GM21619 (cell line): Measurements from ENCODE around the gene STRAP.

ENCODE experiments used
- ATAC-seq: cut with Tn5 transposase; IDR thresholded peaks from one replicate; pipeline ENCODE4 v1.9.1; 2021; ENCODE audit not compliant: unreplicated experiment

The STRAP gene, protein sequence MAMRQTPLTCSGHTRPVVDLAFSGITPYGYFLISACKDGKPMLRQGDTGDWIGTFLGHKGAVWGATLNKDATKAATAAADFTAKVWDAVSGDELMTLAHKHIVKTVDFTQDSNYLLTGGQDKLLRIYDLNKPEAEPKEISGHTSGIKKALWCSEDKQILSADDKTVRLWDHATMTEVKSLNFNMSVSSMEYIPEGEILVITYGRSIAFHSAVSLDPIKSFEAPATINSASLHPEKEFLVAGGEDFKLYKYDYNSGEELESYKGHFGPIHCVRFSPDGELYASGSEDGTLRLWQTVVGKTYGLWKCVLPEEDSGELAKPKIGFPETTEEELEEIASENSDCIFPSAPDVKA

DNA sequence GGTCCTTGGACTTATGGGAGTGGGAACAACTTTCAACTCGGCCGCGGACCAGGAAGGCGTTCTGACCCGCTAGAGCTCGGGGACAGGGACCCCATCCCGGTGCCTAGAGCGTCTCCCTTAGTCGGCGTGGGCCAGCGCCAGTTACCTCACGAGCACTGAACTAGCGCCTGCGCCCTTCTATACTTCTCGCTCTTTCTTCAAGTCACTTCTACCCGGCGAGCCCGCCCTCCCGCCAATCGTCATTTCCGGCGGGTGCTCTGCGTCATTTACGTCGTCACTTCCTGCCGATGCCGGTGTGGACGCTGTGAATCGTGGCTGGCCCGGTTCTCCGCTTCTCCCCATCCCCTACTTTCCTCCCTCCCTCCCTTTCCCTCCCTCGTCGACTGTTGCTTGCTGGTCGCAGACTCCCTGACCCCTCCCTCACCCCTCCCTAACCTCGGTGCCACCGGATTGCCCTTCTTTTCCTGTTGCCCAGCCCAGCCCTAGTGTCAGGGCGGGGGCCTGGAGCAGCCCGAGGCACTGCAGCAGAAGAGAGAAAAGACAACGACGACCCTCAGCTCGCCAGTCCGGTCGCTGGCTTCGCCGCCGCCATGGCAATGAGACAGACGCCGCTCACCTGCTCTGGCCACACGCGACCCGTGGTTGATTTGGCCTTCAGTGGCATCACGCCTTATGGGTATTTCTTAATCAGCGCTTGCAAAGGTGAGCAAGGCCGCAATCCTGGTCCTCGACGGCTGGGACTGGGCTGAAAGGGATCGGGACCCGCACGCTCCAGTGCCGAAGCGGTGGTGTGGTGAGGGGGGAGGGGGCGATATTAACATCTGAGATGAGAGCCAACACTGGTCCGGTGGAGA is at the start of gene STRAP:
Gene STRAP, plus strand, starts transcription at position 270 of the 854 bp plus-strand sequence. Its CDS starts 321 bp downstream, at position 591.
- peak; percentile 98 for ATAC-seq

DNA sequence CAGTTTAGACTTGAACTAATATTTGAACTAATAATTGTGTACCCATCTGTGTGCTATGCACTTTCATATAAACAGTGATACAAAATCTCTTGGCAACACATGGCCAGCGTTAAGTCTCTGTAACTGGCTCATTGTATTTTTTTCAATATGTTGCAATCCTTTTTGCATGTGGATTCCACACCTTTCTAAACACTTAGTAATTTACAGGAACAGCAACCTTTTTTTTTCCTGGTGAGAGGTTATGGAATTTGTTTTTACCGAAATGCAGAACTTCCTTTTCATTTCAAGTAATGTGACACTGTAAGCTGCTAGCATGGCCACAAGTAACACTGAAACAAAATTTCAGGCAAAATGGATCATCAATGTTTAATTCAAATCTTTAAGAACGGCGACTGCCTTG is 47.6 kb upstream of the STRAP start:
- no peak for ATAC-seq

DNA sequence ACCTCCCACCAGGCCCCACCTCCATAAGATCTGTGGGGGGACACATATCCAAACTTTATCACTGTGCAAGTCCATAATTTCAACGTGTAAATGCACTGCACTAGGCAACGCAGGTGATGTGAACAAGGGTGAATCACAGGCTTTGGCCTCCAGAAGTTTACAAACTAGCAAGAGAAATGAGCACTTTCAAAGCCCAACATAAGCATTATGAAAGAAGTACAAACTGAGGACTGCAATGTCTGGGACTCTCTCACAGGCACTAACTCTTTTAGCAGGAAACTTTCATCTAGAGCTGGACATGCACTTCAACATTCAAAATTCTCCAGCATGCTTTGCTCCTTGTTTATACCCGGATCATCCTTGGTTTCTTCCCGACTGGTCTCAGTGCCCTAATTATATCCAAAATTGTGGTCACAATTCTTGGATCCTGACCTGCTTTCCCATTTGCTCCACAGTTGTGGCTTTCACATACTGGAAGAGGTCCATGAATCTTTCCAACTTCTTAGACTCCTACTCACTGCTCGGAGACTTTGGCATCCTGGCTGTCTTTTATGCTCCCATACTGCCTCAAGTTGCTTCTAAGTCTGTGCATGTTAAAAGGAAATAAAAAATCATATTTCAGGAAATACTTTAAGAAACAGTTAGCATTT is 44.9 kb upstream of the STRAP start:
- ATAC-seq, result no peak

DNA sequence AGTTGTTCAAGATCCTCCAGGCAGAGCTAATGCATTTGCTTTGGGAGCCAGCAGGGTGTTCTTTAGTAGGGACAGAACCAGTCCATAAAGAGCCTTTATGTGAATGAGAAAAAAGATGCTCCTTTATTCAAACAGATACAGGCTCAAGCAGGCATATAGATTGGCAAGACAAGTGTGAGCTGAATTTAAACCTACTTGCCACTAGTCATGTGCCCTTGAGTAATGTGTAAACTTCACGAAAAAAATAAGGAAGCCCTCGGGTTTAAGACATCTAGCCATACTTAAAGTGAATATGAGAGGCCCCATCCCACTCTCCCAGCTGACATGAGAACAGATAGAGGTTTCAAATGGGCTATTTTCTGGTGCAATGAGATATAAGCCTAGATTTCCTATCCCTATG is 43.1 kb upstream of the STRAP start:
- ATAC-seq, result no peak

DNA sequence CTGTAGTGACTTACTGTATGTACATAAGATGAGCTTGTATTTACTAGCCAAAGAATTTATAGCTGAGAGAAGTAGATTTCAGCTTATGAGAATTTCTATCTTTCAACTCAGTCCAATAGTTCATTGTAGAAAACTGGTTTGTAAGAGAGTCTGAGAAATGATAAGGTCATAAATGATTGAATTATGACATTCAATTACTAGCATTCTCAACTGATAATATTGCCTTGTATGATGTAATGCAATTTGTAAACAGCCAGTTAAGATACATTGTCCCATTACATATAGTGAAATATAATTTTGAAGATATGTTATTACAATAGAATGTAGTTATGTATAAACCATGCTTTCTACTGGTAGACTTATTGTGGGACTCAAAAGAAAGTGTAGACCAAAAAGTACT is 42.5 kb upstream of the STRAP start:
- ATAC-seq, result no peak

DNA sequence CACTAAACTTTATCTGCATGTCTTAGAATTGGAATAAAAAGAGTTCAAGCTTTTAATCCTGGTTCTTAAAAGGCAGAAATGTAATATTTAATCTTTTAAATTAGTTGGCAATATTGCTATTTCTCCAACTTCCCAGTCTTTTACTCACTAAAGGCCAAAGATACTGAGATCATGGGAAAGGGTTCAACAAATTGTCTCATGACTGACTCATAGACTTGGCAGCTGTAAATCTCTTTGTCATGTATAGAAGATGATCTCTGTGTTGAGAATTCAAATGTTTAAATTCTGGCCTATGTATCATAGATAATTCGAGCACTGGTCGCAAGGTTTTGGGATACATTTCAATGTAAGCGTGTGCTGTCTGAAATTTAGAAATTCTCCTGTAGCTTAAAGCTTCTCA is 40.1 kb upstream of the STRAP start:
- no peak for ATAC-seq

DNA sequence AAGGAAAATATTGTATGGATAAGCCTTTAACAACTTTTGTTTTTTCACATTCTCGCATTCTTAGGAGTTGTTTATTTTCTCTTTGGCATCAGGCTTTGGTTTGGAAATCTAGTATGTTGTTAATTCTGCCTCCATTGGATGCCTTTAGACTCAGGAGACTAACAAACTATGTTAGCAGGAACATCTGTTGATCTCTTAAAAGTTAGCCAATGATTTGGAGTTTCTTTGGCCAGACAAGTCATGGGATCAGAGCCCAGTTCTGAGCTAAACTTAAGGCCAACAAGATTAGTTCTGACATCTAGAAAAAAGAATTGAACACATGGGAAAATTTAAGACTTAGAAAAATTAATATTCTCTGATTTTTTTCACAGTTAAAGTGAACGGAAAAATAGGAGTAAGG is 35.3 kb upstream of the STRAP start:
- ATAC-seq, result no peak

DNA sequence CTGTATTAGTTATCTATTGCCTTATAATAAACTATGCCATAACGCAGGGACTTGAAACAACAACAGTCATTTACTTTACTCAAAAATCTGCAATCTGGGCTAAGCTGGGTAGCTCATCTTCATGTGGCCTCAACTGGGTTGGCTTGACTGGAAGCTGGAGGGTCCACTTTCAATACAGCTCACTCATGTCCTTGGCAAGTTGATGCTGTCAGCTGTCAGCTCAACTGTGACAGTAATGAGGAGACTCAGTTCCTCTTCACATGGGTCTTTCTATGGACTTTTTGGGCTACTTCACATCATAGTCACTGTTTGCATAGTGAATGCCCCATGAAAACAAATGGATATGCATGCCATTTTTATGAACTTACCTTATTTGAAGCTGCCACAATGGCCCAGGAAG is 33.6 kb upstream of the STRAP start:
- ATAC-seq, result no peak

DNA sequence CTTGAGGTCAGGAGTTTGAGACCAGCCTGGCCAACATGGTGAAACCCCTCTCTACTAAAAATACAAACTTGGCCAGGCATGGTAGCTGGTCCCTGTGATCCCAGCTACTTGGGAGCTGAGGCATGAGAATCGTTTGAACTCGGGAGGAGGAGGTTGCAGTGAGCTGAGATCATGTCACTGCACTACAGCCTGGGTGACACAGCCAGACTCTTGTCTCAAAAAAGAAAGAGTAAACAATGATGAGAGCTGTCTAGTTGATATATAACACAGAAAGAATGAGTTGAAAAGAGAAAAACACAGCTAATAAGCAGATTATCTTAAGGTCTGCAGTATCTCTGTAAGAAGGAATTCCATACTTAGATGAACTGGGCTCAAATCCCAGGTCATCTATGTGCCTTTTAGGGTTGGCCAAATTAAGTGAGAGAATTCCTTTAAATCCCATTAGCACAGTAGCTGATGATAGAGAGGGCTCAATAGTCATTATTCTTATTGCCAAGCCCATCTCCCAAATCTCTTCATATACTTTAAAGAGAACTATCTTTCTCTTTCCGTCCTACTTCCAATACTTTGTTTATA is 31.1 kb upstream of the STRAP start:
- ATAC-seq, result no peak

DNA sequence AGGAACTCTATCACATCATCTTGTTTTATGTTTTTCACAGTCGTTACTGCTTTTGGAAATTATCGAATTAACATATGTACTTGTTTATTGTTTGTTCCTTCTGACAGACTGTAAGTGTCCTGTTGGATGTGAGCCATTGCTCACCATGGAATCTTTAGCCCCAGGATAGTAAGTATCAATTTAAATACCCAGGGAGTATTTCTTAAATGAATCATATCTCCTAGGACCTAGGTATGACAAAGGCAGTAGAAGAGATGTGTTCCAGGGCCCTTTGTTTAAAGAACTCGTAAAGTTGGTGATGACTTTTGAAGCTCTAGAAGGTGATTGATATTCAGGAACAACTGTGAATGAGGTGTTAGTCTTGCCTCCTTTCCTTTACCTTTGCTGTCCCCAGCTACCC is 30.3 kb upstream of the STRAP start:
- no peak for ATAC-seq

DNA sequence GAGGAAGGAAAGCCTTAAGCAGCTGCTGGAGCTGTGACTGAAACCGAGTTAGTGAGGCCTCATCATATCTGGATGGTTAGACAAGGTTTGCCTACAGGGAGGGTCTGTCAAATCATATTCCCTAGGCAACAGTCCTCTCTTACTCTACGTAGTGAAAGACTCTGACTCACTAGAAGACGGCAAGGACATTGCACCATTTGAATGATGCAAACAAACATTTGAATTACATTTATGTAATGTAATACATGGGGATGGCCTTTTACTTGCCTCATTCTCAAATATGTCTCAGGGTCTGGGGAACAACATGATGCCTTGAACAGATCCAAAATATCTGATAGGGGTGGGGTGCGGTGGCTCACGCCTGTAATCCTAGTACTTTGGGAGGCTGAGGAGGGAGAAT is 29.8 kb upstream of the STRAP start:
- ATAC-seq, result no peak

DNA sequence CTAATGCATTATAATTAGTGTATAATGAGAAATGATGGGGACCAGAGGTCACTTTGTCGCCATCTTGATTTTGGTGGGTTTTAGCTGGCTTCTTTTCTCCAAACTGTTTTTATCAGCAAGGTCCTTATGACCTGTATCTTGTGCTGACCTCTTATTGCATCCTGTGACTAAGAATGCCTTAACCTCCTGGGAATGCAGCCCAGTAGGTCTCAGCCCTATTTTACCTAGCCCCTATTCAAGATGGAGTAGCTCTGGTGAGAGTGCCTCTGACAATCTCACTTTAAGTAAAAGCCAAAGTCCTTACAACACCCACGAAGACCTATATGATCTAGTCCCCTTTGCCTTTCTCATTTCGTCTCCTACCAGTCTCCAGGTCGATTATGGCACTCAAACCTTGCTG is 28.3 kb upstream of the STRAP start:
- no peak for ATAC-seq

DNA sequence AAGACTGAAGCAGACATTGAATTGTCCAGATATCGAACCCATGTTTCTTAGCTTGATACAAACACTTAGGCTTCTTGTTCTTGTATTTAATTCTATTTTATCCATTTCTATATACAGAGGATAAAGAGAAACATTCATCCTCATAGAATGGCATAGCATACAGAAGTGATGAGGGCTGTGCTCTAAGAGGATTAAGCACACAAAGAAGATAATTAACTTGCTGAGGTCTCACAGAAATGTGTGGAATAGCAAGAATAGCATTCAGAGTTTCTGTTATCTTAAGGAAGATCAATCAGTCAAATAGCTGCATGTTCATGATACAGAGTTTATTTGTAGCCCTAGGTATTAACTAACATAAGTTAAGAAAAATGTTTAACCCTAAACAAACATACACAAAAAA is 27.3 kb upstream of the STRAP start:
- ATAC-seq, result no peak

DNA sequence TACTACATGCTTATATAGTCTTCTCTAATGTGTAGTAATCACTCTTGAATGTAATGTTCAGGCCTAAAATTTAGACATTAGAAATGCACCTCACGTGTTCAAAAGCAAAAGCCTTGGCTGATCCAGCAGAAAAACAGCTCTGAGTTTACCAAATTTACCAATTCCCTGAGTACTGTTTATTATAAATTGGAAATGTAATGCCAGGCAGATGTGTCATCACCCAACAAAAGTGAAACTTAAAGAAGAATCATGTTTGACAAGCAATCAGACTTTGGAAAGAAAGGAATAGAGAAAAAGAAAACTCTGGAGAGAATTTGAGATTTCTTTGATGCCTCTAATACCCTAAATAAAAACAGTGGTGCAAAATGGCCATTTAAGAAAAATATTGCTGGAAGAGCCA is 26.5 kb upstream of the STRAP start:
- no peak for ATAC-seq

DNA sequence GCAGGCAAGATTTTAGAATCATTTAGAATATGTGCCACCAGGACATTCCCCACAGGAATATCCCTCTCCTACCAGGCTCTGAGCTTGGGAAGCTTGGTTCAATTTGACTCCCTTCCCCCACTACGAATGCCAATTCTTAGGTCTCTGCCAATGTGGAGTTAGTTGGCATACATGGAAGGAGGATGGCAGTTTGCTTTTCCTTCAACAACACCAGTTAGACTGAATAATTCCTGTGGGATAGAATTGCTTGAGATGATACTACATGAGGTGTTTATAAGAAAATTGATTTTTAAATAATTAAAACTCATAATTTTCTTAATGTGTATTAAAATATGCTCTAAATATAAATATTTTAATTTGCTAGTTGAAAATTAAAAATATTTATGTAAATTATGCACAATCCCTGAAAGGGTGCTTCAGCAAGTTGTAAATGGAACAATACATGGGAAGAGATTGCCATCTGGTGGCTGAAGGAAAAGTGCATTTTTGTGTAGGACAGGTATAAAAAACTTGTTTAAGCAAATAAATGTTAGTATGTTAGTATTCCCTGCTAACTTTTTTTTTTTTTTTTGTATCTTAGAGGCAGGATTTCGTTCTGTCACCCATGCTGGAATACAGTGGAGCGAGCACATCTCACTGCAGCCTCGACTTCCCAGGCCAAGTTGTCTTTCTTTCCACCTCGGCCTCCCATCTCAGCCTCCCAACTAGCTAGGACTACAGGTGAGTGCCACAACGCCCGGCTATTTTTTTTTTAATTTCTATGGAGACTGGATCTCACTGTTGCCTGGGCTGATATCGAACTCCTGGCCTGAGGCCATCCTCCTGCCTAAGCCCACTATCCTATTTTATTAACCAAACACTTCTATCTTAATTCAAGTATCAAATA is 25.8 kb upstream of the STRAP start:
- no peak for ATAC-seq

DNA sequence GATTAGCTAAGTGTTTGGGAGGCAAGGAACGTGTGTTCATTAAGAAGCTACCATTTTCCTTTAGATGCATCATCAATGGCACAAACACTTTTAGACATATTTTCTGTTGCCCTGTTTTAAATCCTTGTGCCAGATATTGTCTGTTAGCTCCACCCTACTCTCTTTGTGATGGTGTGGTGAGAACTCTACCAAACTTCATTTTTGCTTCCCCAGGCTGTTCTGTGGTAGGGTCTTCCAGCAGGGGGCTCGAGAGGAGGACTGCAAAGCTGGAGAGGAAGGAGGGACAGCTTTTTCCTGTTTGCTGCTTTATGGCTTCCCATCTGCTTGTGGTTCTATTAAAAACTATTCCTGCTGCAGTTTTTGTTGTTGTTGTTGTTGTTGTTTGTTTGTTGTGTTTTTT is 23.8 kb upstream of the STRAP start:
- ATAC-seq, result no peak

DNA sequence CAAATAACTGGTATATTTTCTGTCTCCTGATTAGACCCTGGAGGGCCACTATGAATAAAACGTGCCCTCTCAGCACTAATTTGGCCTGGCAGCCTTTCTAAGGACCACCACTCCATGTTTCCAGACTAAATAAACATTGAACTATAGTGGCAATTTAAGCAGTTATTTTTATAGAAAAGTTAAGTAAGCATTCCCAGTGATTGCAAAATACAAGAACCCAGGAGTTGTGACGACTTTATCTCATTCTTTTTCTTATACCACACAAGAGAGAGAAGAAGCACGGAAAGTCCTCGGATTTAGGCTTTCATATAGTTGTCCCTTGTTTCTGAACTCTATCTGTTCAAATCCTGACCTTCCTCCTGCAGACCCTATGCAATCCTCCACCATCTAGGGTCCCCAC is 23.1 kb upstream of the STRAP start:
- ATAC-seq, result no peak

DNA sequence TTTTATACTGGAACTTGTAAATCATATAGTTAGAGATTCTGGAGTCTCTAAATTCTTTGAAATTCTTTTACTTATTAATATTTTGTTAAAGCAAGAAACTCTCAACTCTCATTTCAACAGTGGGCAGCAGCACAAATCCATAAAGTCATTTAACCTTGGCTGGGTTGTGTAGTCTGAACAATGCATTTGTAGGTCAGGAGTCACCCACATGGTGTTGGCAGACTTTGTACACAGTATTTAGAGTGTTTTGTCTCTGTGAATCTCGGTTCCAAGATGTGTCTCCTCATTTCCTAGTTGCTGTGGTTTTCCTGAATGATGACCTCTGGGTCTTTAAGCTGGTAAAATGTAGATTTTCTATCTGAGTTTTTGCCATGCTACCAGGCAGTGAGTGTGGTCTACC is 20.8 kb upstream of the STRAP start:
- ATAC-seq, result no peak

DNA sequence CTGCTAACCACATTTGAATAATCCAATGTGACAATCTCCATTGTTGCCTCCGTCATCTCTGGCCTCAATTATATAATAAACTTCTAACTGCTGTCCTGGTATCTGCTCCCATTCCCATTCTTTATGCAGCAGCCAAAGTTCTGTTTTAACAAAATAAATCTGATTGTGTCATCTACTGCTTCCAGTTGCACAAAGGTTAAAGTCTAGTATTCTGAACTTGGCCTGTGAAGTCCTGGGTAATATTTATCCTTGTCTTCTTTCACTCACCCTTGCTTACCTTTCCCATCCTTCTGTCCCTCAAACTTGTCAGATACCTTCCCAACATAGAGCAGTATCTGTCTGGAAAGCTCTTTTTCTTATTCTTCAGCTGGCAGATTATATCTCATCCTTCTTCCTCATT is 19.3 kb upstream of the STRAP start:
- no peak for ATAC-seq

DNA sequence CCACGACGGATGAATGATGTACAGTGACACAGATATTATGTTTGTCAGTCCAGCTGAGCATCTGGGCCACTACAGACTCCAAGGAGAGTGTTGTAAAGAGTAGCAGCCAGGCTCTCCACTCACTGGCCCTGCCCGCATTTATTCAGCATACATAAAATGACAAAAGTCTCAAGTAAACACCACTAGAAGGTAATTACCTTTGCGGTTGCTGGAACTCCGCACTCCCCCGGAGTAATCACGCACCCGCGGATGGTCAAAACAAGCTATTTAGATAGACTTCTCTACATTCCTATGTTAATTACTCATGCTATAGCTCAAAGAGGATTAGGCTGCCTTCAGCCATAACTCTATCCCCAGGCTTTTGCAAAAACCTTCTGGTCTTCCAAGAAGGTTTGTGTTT is 18.8 kb upstream of the STRAP start:
- no peak for ATAC-seq

DNA sequence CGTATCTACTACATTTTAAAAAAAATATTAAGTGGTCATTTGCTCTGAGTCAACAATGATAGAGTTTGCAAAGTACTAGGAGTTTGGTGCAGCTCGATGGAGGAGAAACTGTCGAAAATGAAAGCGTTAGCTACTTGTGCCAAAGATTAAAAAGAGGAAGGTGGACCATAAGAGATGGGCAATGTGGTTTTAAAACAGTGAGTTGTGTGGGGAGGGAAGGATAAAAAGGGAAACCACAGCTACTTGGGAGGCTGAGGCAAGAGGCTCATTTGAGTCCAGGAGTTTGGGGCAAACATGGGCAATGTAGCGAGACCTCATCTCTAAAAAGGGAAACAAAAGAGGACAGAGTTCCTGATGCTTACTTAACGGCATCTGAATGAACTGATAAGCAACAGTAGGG is 18.2 kb upstream of the STRAP start:
- peak; percentile 87 for ATAC-seq
